NCI-H345 treated with DMSO at 0.1 percent for 48 hours (cell line): ENCODE data around the gene CCDC40.
A peak's percentile ranks its signal among the peaks of the same experiment; 100 is the strongest.
"Not testable (repeated sequence)": the region's sequence is repeated elsewhere in the genome, so short reads cannot be mapped to it uniquely, and the experiment has no call there.

Experiments used
- DNase-seq: peaks from one replicate; lab custom pipeline; 2025; ENCODE audit not compliant: unreplicated experiment; lab: John Stamatoyannopoulos, UW

CCDC40 gene

DNA sequence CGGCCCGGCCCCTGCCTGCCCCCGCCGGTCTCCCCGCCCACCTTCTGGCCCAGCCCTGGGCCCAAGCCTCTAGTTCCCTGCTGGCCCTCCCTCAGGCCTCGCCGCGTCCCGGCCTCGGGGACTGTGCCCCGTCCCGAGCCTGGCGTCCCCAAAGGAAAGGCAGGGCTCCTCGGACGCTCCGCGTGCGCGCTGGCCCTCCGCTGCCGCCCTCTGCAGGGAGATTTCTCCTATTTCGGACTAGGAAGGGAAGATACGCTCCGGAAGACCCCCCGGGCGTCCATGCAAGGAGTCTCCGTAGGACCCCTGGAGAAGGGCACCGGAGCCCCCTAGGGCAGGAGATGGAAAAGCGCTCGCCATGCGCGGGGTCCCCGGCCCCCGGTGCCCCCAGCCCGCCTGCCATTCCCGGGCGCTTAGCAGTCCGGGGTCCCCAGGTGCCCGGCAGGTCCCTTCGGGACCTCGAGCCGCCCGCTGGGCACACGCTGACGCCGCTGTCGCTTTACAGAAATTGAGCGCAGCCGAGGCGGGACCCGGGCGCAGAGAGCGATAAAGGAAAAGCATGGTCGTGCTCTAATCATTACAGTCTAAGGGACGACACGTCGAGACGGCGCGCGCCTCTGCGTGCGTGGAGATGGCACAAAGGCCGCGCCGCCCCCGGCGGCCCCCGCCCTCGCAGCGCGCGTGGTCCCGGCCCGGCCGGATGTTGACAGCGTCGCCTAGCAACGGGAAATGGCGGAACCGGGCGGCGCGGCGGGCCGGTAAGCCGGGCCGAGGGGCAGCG is at the start of gene CCDC40:
CCDC40 (plus strand) TSS at position 706 of the 778 bp plus-strand sequence; CDS start at position 727, 21 bp downstream.
- peak; percentile 89 for DNase-seq

DNA sequence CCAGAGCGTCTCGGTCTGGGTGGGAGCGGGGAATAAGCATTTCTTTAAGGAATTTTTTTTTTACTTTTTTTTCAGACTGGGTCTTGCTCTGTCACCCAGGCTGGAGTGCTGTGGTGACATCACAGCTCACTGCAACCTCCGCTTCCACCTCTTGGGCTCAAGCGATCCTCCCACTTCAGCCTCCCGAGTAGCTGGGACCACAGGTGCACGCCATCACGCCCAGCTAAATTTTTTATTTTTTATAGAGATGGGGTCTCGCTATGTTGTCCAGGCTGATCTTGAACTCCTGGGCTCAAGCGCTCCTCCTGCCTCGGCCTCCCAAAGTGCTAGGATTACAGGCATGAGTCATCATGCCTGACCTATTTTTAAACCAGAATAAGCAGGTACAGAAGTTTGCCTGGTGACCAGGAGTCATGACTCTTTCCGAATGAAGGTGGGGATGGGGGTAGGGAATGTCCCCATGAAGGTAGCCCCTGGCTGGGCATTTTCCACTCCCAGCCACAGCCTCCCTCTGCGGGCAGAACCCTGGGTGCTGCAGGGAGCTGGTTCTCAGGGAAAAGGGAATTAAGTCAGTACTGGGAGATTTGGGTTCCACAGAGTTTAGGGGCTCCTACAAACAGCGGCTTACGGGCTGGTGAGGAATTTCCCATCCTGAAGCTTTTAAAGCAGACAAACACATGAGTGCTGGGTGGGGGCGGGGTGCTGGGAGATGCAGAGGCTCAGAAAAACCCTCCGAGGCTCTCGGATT is 49.1 kb upstream of the CCDC40 start:
- no peak for DNase-seq

DNA sequence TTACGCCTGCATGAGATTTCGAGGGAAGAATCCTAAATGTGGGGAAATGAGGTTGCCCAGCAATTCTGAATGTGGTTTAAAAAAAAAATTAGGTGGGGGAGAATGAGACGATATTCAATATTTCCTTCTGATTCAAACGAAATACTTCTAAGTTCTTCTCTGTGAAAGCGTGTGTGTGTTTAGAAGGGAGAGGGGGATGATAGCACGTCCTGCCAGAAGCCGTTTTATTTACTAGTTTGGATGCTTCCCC is 48.6 kb upstream of the CCDC40 start:
- DNase-seq = no peak

DNA sequence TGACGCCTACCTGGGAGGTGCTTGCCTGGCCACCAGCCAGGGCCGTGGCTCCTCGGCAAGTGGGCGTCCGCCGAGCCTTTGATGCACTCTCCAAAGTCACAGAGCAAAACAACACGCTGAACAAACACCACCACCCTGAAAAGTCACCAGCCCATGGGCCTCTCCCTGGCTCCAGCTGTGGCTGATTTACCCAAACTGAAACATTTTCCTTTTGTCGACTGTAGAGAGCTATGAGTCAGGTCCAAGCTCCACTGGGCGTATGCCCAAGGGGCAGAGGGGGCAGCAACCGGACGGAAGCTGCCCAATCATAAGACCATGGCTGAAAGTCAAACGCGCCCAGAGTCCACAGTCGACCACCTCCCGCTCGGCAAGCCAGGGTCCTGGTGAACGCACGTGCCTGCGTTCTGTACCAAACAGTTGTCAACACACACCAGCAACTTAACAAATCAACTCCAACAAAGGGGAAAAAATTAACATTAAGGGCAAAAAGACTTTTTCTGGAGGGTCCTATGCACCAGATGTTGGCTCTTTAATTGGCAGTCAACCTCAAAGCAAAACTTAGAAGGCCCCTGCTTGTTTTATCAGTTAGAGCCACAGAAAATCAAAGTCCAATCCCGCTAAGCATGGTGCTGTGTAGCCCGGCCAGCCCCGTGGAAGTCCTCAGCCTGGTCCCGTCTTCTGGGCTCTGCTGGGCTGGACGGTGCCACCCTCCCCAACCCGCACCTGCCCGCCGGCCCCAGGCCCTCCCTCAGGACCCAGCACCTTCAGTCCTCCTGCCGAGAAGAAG is 48.1 kb upstream of the CCDC40 start:
- DNase-seq = peak; percentile 95

DNA sequence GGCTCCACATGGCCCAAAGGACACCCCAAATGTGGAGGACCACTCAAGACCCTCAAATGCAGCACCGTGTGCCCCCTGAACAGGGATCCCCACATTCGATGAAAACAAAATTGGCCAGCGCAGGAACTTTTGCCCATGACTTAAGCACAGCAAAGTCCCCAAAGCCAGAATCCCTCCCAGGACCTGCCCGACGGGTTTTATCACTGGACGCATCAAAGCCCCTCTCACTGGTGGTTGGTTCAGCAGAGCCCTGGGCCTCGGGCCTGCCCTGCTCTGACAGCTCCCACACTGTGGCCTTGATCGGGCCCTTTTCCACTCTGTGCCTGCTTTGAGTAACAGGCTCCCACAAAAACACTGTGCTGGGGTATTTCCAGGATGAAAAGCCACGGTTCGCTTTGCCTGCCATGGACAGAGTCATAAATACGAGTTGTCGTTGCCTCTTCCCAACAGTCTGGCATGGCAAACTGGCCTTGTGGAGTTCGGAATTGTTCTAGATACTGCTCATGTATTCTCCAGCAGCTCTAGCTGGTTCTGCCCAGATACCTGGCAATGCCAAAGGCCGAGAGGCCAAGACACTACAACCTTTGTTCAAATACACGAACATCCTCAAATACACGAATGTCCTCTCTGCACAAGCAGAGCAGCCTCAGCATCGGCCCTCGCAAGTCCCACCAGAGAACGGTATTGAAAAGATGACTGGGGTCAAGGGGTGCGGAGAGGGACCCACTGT is 47.2 kb upstream of the CCDC40 start:
- no peak for DNase-seq

DNA sequence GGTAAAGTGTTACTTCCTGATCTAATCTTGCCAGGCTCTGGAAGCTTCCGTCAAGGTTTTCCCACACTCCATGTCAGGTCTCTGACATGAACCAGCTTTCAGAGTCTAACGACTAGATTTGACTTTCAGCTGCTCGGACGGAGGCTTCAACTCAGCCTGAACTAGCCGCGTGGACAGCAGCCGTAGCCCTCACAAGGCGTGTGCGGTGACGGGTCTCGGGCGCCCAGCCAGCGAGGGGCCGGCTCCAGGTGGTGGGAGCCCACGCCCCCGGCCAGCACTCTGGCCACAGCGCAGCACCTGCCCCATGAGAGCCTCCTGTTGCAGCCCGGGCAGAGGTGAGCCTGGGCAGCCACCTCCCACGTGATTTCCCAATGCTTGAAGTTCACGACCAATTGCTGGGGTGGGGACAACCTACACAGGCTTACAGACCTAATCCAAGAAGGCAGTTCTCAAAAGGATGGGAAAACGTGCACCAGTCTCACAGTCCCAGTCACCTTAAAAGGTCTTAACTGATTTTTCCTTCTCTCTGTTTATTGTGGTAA is 46.3 kb upstream of the CCDC40 start:
- DNase-seq = no peak

DNA sequence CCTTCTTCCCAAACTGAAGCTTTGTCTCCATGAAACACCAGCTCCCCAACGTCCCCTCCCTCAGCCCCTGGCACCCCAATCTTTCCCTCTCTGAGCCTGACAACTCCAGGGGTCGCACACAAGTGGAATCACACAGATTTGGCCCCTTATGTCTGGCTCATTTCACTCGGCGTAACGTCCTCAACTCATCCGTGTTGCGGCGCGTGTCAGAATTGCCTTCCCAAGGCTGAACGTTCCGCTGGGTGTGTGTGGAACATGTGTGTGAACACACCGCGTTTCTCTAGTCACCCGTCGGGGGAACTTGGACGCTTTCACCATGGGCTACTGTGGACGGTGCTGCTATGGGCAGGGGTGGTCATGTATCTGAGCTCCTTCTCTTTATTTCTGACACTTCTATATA is 45.7 kb upstream of the CCDC40 start:
- no peak for DNase-seq

DNA sequence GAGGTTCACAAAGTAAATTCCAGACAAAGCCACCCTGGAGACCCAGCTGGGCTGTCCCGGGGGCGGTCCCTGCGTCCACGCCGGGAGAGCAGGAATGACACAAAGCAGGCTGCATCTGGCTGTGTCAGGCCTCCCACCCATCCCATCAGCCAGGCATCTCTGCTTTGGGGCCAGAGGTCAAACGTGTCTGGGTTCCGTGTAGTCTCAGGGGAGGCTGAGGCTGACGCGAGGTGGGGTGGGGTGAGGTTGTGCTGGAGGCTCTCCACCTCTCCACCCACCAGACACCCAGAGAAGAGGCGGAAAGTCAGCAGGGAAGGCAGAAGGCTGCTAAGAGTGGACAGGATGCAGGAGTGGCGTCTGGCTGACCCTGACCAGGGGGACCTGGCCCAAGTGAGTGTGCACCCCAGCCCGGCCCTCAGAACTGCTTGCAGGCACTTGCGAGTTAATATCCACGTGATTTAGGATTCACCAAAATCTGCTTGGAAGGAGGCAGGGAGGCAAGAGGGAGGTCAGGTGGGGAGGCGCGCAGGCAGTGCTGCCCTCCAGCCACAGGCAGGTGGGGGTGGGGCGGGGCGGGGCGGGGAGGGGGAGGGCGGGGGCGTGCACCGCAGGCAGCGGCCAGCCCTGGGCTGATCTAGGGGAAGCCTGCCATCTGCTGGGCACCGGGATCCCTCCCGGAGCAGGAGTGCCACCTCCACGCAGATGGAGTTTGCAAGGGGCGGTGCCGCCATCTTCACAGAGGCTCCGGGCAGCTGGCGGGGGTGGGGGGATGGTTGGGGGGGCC is 45.1 kb upstream of the CCDC40 start:
- DNase-seq = peak; percentile 86

GRCh38 chr17:79991924-79992648 is 44.4 kb upstream of the CCDC40 start:
- peak; percentile 61 for DNase-seq

DNA sequence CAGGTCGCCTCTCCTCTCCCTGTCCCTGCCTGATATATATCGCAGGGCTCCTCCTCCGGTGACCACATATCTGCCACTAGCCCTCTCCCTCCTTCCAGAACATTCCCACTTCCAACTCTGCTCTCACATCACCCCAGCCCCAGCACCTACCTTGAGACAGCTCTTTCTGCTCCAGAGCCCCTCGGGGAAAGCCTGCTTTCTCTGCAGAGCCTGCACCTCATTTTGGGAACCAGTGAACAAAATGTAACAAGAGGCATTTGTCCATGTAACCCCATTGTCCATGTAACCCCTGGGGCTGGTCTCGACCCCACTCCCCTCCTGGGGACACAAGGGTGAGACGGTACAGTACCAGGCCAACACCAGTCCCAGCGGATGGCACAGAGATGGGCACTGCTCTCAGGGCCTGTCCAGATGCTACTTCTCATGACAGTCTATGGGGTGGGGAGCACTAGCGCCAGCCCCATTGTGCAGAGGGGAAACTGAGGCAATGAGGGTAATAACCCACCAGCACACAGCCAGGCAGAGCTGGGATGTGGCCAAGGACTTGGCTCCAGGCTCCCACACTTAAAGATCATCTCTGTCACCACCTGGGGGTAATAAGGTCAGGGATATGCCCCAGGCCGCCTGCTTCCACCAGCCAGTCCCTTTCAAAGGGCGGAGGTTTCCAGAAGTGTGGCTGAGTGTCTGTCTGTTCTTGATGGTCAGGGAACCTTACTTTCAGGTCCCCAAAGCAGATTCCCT is 43.6 kb upstream of the CCDC40 start:
- peak; percentile 61 for DNase-seq

- DNase-seq = peak; percentile 52
Measured at GRCh38 chr17:79993390-79994227, 42.8 kb upstream of the CCDC40 start.

GRCh38 chr17:79994228-79994569 is 42.2 kb upstream of the CCDC40 start:
- not testable (repeated sequence) for DNase-seq

DNA sequence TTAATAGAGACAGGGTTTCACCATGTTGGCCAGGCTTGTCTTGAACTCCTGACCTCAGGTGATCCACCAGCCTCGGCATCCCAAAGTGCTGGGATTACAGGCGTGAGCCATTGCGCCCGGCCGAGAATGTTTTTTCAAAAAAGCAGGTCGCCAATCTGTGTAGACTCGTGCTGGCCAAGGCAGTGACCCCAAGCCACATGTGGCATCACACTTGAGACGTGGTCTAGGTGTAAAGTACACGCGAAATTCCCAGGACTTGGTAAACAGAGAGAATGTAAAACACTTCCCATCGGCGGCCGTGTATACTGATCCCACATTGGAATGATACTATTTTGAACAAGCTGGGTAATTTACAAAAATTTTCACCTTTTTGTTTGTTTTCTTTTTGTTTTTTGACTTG is 41.8 kb upstream of the CCDC40 start:
- no peak for DNase-seq

- DNase-seq = no peak
Measured at GRCh38 chr17:79995696-79996095, 40.7 kb upstream of the CCDC40 start.

GRCh38 chr17:79996291-79996690 is 40.2 kb upstream of the CCDC40 start:
- no peak for DNase-seq

GRCh38 chr17:79997011-79997660 is 39.3 kb upstream of the CCDC40 start:
- DNase-seq = no peak

DNA sequence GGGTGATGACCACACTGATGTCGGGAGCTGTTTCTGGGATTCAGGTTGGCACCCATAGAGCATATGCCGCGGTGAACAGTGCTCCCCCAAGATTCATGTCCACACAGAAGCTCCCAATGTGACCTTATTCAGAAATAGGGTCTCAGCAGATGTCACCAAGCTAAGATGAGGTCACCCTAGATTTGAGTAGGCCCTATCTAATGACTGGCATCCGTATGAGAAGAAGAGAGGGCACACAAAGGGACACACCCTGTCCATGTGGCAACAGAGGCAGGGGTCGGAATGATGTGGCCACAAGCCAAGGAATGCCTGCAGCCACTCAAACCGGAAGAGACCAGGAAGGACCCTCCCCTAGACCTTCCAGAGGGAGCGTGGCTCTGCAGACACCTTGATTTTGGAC is 36.3 kb upstream of the CCDC40 start:
- DNase-seq = no peak
